DMS153 treated with DMSO at 0.1 percent for 48 hours (cell line): ENCODE results near the gene ERBB4.

ENCODE experiments used
- DNase-seq: peaks from one replicate; lab custom pipeline; 2025; ENCODE audit not compliant: unreplicated experiment; lab: John Stamatoyannopoulos, UW

The ERBB4 gene

GRCh38 chr2:211376410-211376809 is 1162.2 kb downstream of the ERBB4 start:
- DNase-seq = no peak

- no peak for DNase-seq
Measured at GRCh38 chr2:211373203-211373602, 1165.4 kb downstream of the ERBB4 start.

GRCh38 chr2:211371465-211371864 is 1167.1 kb downstream of the ERBB4 start:
- DNase-seq = no peak

GRCh38 chr2:211368467-211368866 is 1170.1 kb downstream of the ERBB4 start:
- DNase-seq = no peak

DNA sequence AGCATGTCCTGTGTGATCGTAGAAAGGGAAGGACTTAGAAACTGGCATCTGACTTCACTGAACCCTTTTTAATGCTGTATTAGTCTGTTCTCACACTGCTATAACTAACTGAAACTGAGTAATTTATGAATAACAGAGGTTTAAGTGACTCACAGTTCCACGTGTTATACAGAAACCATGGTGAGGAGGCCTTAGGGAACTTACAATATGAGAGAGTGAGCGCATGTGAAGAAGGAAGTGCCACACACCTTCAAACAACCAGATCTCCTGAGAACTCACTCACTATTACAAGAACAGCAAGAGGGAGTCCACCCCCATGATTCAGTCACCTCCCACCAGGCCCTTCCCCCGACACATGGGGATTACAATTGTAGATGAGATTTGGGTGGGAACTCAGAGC is 1170.9 kb downstream of the ERBB4 start:
- DNase-seq = no peak

DNA sequence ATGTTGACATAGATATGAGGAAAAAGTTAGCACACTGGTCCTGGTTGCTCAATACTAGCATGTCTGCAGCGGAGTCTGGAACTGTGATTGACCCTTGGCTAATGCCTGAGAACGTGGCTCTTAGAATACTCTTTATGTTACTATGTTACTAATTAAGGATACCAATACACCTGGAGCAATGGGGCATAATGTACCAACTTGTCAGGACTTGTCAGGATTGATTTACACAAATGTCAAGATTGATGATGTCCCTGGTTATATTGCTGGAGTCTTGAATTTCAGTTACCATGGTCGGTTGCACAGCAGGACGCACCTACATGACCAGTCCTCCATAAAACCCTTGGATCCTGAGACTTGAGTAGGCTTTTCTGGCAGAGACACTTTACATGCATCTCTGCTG is 1171.3 kb downstream of the ERBB4 start:
- DNase-seq = no peak

DNA sequence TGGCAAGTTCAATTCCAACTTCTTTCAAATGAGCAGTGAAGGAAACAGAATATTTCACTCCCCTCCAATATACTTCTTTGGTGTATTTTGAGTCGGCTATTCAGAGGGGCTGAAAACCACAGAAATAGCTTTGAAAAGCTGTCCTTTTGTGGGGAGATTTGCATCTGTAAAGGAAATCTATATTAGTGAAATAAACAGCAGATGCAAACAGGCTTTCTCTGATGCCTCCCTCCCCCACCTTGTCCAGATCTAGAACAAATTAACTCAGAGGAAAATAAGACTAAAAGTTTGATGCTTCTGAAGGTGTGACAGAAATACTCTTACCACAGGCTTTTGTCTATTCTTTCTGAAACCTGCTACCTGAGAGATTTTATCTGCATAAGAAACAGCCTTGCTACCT is 1173.7 kb downstream of the ERBB4 start:
- no peak for DNase-seq

DNA sequence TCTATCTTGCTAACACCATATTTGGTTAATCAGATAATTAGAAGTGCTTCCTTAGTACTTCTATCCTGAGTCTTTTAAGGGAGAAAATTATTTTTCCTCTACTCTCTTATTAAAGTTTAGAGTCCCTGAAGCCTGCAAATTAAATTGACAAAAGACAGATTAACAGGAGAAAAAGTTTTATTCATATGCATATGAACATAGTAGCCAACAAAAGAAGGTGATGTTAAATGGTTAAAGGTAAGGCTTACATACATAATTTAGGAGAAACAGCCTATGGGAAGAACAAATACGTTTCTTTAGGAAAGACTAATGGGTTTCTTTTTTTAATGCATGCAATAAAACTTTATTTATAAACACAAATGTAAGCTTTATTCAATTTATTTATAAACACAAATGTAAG is 1177.2 kb downstream of the ERBB4 start:
- DNase-seq = no peak

- DNase-seq = no peak
Measured at GRCh38 chr2:211359347-211359746, 1179.3 kb downstream of the ERBB4 start.

GRCh38 chr2:211358504-211358903 is 1180.1 kb downstream of the ERBB4 start:
- DNase-seq = no peak

DNA sequence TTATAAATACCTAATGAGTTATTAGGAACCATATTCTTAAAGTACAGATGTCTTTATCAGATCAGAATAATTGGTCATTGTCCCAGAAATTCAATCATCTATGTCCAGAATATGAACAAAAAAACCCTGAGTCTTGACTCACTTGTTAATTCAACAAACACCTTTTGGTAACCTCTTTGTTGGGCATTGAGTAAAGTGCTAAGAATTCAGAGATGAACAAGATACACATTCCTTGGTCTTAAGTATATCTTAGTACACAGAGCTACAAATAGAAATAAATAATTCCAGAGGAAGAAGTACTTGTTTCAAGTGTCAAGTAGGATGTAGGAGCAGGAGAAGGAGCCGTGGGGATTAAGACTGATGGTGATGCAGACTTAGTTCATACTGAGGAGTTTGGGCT is 1184.1 kb downstream of the ERBB4 start:
- no peak for DNase-seq

- DNase-seq = no peak
Measured at GRCh38 chr2:211351987-211352386, 1186.6 kb downstream of the ERBB4 start.

DNA sequence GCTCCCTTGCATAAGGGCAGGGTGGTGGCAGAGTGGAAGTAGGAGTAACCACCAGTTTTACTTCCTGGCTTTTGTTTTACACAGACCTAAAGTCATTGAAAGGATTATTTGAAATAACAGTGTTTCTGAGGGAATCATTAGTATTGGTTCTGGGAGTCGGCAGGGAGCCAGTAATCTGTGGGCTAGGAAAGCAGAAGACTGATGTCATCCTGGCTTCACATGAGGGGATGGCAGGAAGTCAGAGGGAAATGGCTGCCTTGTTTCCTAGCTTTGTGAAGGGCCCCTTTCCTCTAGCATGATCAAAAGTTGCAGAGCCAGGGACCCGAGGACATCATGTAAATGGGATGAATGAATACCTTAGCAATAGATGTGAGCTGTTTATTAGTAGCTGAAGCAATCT is 1189.6 kb downstream of the ERBB4 start:
- DNase-seq = no peak

GRCh38 chr2:211347328-211347727 is 1191.3 kb downstream of the ERBB4 start:
- DNase-seq = no peak

DNA sequence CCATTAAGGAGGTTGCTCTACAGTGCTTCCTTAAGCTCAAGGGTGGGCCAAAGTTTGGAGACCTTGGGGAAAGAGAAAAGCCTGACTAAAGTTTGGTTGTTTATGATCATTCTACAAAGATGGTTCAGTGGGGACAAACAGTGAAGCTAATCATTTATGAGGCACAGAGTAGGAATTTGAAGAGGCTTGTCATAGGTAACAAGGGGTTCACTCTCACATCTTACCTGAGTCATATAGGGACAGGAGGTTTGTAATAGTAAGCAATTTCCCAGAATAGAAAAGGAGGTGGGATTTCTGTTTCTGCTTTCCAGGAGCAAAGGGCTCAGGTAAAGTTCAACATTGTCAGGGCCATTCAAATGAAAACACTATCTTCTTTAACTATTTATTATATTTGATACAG is 1194.3 kb downstream of the ERBB4 start:
- DNase-seq = no peak

- no peak for DNase-seq
Measured at GRCh38 chr2:211333377-211333776, 1205.2 kb downstream of the ERBB4 start.

- DNase-seq = no peak
Measured at GRCh38 chr2:211331736-211332135, 1206.9 kb downstream of the ERBB4 start.

GRCh38 chr2:211329882-211330281 is 1208.7 kb downstream of the ERBB4 start:
- DNase-seq = no peak

- no peak for DNase-seq
Measured at GRCh38 chr2:211329421-211329820, 1209.2 kb downstream of the ERBB4 start.

DNA sequence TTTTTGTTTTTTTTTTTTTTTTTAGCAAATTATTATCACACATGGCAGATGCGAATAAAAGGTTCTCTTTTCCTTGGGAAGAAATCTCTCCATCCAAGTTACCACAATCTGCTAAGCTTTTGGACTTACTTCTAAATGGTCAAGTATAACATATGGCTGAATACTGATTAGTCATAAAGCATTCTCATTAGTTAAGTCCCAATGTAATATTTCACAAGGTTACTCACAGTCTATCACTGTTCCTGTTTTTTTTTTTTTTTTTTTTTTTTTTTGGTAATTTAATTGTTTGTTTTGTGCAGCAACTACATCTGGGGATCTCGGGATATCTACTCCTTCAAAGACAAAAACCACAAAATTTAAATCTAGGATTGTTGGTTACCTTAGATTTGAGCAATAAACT is 1210.5 kb downstream of the ERBB4 start:
- no peak for DNase-seq
